Heart left ventricle (tissue), 16 donors: Measurements from ENCODE around the gene PWP1. TPM values are rescaled to one million over a fixed set of nuclear protein-coding genes. Genes with fewer than 3 reads are reported as not detected.

ENCODE experiments used
- ATAC-seq, 4 donors: fragments of 200-7000 bp; cut with Tn5 transposase; one replicate each; pipeline ENCODE4 v1.9.1; 2020 to 2022; ENCODE audit warnings: moderate library complexity in 4 of 4, mild to moderate bottlenecking in 3 of 4, moderate number of reproducible peaks in 1 of 4
- DNase-seq, 5 donors: peaks; one replicate each; pipeline ENCODE4 v3.0.0-alpha.2; 2020
- H3K27ac ChIP-seq, 12 donors: fragments of 200-600 bp; sonication (generic) in 4 of 12; one replicate each; pipeline versions ENCODE4 v1.5.0 to v1.8.0; 2016 to 2022; ENCODE audit warnings: mild to moderate bottlenecking in 2 of 12
- H3K27me3 ChIP-seq, 9 donors: fragments of 200-600 bp; sonication (generic) in 2 of 9; one replicate each; pipeline versions ENCODE4 v1.5.1 to v1.8.0; 2016 to 2022; ENCODE audit warnings: mild to moderate bottlenecking in 3 of 9
- H3K36me3 ChIP-seq, 9 donors: fragments of 200-600 bp; sonication (generic) in 2 of 9; one replicate each; pipeline versions ENCODE4 v1.5.0 to v1.8.0; 2018 to 2022; ENCODE audit warnings: mild to moderate bottlenecking in 2 of 9
- H3K4me1 ChIP-seq, 12 donors: fragments of 200-600 bp; sonication (generic) in 4 of 12; one replicate each; pipeline versions ENCODE4 v1.5.0 to v1.8.0; 2016 to 2022; ENCODE audit warnings: mild to moderate bottlenecking in 3 of 12
- H3K4me3 ChIP-seq, 12 donors: fragments of 200-600 bp; sonication (generic) in 4 of 12; one replicate each; pipeline versions ENCODE4 v1.5.0 to v1.8.0; 2017 to 2022; ENCODE audit warnings: mild to moderate bottlenecking in 9 of 12, moderate library complexity in 4 of 12
- H3K9me3 ChIP-seq, 12 donors: fragments of 200-600 bp; sonication (generic) in 4 of 12; one replicate each; pipeline versions ENCODE4 v1.5.0 to v1.8.0; 2016 to 2022; ENCODE audit warnings: mild to moderate bottlenecking in 1 of 12
- POLR2A ChIP-seq, 2 donors: fragments of 450-650 bp; IDR thresholded peaks; one replicate each; pipeline ENCODE4 v1.6.1; 2017; ENCODE audit warnings: antibody characterized with exemption in 2 of 2, mild to moderate bottlenecking in 2 of 2, moderate library complexity in 2 of 2
- WGBS, 4 donors: extraction: QIAGEN DNeasy Blood & Tissue Kit in 2 of 4; methylation state at CpG; one replicate each; pipeline versions ENCODE4 v1.1.5 to v1.1.7; 2013 to 2018; 5-methylcytosine and 5-hydroxymethylcytosine counted together
- intact Hi-C, 10 donors: fragments of 100-400 bp; cut with DNase I; formaldehyde crosslinking; loops; one replicate each; pipeline versions ENCODE4 v1.11.1 to v1.14.2; 2022
- polyA plus RNA-seq, 2 donors: library from polyadenylated mRNA; stranded (reverse); fragments of 200-250 nt; gene quantifications; one replicate each; pipeline ENCODE4 v1.2.3, GENCODE V29; 2013
- total RNA-seq, 9 donors: library from RNA; depleted of rRNA in 2 of 9; stranded (reverse); fragments of >200 nt in 2 of 9; fragmentation: NEBNext Ultra II Directional in 3 of 9; extraction: Animal tissue kit (Norgen Biotek cat#: 25700) in 3 of 9; gene quantifications; one replicate each; pipeline versions ENCODE4 v1.1.0 to v1.2.4, GENCODE V29; 2016 to 2023
- TF ChIP-seq, protein P1 (sequence below), 12 donors: fragments of 200-600 bp; sonication (generic) in 4 of 12; IDR thresholded peaks; one replicate each; pipeline versions ENCODE4 v1.5.0 to v1.8.0; 2018 to 2022; ENCODE audit warnings: antibody characterized with exemption in 12 of 12, mild to moderate bottlenecking in 5 of 12
- donor health status: ischemic (EF 13 %, LVEDD 7.1; RV severe dilation, severe dysfunction).
- donor health status: healthy with polysubstance abuse.
- donor health status: DM: no; HTN: yes; CAD: no.
- donor health status: DM: no; HTN: no; CAD: no.
- donor health status: ischemic (EF 25% LVEDD 6.9; RV normal size, moderate dysfunction).
- donor health status: ischemic (EF 25% LVEDD 5.7; RV mildly dilated, moderate dysfunction).
- donor health status: healthy.
- donor health status: DM: yes; HTN: yes; CAD: no.
- donor health status: ischemic (EF 35%, LVEDD 5.7; RV mildly dilated, moderate dysfunction).
- donor health status: nonischemic (EF 11% LVEDD 7.7; RV severe dilation, severe dysfunction).
- donor health status: DM: yes; HTN: yes; CAD: no.
- donor health status: PGD.
- donor health status: ischemic (EF 29% LVEDD 5.4; RV normal size, mild dysfunction).
- donor health status: nonischemic (EF 23%, LVEDD 6.1; RV moderate dilation, normal function).

Gene PWP1
- total and polyA plus RNA-seq, 11 donors: 7.6 to 49.7 (median 17.0) TPM

DNA sequence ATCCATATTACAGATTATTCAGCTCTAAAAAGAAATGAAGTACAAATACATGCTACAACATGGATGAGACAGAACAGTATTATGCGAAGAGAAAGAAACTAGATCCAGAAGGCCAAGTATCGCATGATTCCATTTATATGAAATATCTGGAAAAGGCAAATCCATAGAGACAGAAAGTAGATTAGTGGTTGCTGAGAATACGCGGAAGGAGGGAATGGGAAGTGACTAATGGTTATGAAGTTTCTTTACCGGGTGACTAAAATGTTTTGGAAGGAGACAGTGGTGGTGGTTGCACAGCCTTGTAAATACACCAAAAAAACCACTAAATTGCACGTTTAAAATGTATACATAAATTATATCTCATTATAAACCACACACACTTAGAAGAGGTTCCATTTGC is 62.9 kb downstream of the PWP1 start:
- TF ChIP-seq, protein P1, sequence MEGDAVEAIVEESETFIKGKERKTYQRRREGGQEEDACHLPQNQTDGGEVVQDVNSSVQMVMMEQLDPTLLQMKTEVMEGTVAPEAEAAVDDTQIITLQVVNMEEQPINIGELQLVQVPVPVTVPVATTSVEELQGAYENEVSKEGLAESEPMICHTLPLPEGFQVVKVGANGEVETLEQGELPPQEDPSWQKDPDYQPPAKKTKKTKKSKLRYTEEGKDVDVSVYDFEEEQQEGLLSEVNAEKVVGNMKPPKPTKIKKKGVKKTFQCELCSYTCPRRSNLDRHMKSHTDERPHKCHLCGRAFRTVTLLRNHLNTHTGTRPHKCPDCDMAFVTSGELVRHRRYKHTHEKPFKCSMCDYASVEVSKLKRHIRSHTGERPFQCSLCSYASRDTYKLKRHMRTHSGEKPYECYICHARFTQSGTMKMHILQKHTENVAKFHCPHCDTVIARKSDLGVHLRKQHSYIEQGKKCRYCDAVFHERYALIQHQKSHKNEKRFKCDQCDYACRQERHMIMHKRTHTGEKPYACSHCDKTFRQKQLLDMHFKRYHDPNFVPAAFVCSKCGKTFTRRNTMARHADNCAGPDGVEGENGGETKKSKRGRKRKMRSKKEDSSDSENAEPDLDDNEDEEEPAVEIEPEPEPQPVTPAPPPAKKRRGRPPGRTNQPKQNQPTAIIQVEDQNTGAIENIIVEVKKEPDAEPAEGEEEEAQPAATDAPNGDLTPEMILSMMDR (IDR thresholded peaks at IDR 0.05): no peak
- TF ChIP-seq POLR2A (IDR thresholded peaks at IDR 0.05): no peak
- Histone ChIP-seq H3K36me3 (peaks cover 3 to 100% (median 88%) of the 10 kb centered on the region in 9 donors), H3K4me1 (peaks cover 0 to 19% (median 2%) of the 10 kb centered on the region in 12 donors), H3K9me3 (no peaks in the 10 kb centered on the region), H3K27me3 (no peaks in the 10 kb centered on the region), H3K4me3 (peak overlapping the region in 1 of 12 donors; percentile 3), H3K27ac (peak overlapping the region in 1 of 12 donors; percentile 46)
- WGBS, 4 donors: 74 to 78% (median 74%) methylated on average over 6 of the region's 6 CpGs
- ATAC-seq: peak in 1 of 4 donors; percentile 86
- intact Hi-C loops: loop anchor here in 2 of 10 donors (5.0 kb wide), 2 partner anchors 46 to 51 kb away; no protein-coding TSS in a partner anchor
- no peak for DNase-seq

DNA sequence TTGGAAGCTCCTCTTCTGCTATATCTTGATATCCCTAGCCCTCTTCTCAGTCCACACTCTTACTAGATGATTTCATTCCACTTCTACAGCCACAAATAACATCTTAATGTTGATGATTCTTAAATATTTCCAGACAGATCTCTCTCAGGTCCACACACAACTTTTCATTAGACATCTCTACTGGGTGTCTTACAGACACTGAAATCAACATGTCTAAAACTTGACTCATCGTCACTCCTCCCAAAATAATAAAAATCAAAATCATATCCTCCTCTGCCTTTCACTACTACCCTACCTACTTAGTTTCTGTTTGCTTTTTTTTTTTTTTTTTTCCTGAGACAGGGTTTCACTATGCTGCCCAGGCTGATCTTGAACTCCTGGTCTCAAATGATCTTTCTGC is 63.5 kb downstream of the PWP1 start:
- no peak for DNase-seq
- H3K36me3 ChIP-seq: peaks cover 3 to 100% (median 88%) of the 10 kb centered on the region in 9 donors
- no peaks in the 10 kb centered on the region for H3K27me3 ChIP-seq
- WGBS, 4 donors: 87 to 94% (median 92%) methylated on average over 1 of the region's 1 CpG
- H3K9me3 ChIP-seq: no peaks in the 10 kb centered on the region
- peaks cover 0 to 19% (median 2%) of the 10 kb centered on the region in 12 donors for H3K4me1 ChIP-seq
- intact Hi-C loops: loop anchor here in 2 of 10 donors (5.0 kb wide), 2 partner anchors 47 to 52 kb away; no protein-coding TSS in a partner anchor
- H3K27ac ChIP-seq: peak overlapping the region in 1 of 12 donors; percentile 46
- TF ChIP-seq, protein P1 (IDR thresholded peaks at IDR 0.05): no peak
- no peak for TF ChIP-seq POLR2A (IDR thresholded peaks at IDR 0.05)
- peak in 1 of 4 donors; percentile 76 for ATAC-seq
- H3K4me3 ChIP-seq: no peak overlapping the region

DNA sequence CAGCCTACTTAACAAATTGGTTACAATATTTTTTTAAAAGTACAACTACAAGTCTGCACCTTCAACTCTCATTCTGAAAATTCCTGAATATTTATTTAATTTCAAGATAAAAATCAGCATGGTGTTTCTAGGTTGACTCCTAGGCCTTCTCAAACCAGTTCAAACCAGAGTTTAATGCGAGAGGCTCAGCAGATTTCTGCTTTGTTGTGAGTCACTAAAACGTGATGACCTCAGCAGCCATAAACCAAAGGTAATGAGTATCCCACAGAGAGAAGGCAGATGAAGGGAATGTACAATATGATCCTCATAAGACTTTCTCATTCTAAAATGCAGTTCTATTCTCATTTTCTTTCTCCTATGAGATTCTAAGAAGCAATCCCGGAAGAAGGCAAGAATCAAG is 73.8 kb downstream of the PWP1 start:
- ATAC-seq (no peak), DNase-seq (no peak)
- peaks cover 5 to 35% (median 28%) of the 10 kb centered on the region in 12 donors for H3K4me1 ChIP-seq
- peaks cover 0 to 51% (median 36%) of the 10 kb centered on the region in 9 donors for H3K36me3 ChIP-seq
- peak overlapping the region in 9 of 12 donors; percentile 79 to 94 (median 88) for H3K4me3 ChIP-seq
- 50 to 59% (median 54%) methylated on average over 3 of the region's 3 CpGs for WGBS, 4 donors
- intact Hi-C loops: loop anchor here in 3 of 10 donors (5.0 to 10.0 kb wide), 2 partner anchors 65 to 67 kb away; no protein-coding TSS in a partner anchor
- H3K9me3 ChIP-seq: no peaks in the 10 kb centered on the region
- TF ChIP-seq POLR2A (IDR thresholded peaks at IDR 0.05): no peak
- TF ChIP-seq, protein P1 (IDR thresholded peaks at IDR 0.05): no peak
- H3K27ac ChIP-seq: peak overlapping the region in 3 of 12 donors; percentile 48 to 87 (median 82)
- H3K27me3 ChIP-seq: no peaks in the 10 kb centered on the region

DNA sequence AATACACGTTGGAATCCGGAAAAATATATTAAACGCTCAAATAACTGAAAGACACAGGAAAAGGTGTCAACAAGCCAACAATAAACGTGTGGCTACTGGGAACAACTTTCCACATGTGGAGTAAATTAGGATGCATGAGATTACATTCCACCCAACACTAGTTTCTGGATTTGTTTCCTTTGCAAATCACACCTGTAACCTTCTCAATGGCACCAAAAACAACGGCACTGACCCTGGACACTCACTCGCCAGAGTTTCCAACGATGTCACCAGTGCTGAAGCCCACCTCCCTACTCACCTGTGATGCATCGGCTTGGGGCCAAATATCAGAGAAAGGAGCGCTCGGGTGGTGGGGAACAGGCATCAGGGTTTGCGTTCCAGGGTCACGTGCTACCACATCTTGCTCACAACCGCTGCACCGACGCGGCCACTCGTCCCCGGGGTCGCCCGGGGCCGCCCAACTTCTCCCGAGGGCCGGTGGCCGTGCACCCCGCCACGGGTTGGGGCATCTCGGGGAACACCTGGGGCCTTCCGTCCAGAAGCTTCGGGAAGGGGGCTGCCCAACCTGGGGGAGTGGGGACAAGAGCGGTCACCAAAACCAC is 74.7 kb downstream of the PWP1 start:
- peak overlapping the region; percentile 76 to 94 (median 85) for H3K4me3 ChIP-seq
- no peaks in the 10 kb centered on the region for H3K9me3 ChIP-seq
- peaks cover 0 to 42% (median 27%) of the 10 kb centered on the region in 9 donors for H3K36me3 ChIP-seq
- intact Hi-C loops: loop anchor here in 7 of 10 donors (2.0 to 10.0 kb wide), 8 partner anchors 73 to 754 kb away; partner anchors contain the start of genes PWP1 (in 3 of the 7) and FICD (in 1 of the 7)
- WGBS, 4 donors: 1 to 7% (median 3%) methylated on average over 8 to 30 of the region's 30 CpGs
- no peak for TF ChIP-seq POLR2A (IDR thresholded peaks at IDR 0.05)
- TF ChIP-seq, protein P1 (IDR thresholded peaks at IDR 0.05): no peak
- DNase-seq (peak; percentile 16 to 69 (median 34)), ATAC-seq (peak in 1 of 4 donors; percentile 7)
- peak overlapping the region in 11 of 12 donors; percentile 59 to 87 (median 77) for H3K27ac ChIP-seq
- peaks cover 5 to 35% (median 28%) of the 10 kb centered on the region in 12 donors for H3K4me1 ChIP-seq
- no peaks in the 10 kb centered on the region for H3K27me3 ChIP-seq
